Left lung (tissue), 10 donors: ENCODE data around the gene ARHGAP15. TPM values are rescaled to one million over a fixed set of nuclear protein-coding genes. Genes with fewer than 3 reads are reported as not detected.

Source experiments
- ATAC-seq: fragments of 200-7000 bp; cut with Tn5 transposase; one replicate; pipeline ENCODE4 v1.9.1; 2020; ENCODE audit warnings: moderate library complexity
- DNase-seq, 4 donors: peaks; one replicate each; pipeline ENCODE4 v3.0.0-alpha.2; 2013 to 2020
- H3K27ac ChIP-seq, 2 donors: fragments of 200-600 bp; sonication (generic) in 1 of 2; one replicate each; pipeline versions ENCODE4 v1.5.0 to v1.8.0; 2020 to 2021
- H3K27me3 ChIP-seq, 2 donors: fragments of 200-600 bp; sonication (generic) in 1 of 2; one replicate each; pipeline versions ENCODE4 v1.5.0 to v1.8.0; 2020 to 2021
- H3K36me3 ChIP-seq, 2 donors: fragments of 200-600 bp; sonication (generic) in 1 of 2; one replicate each; pipeline versions ENCODE4 v1.5.0 to v1.8.0; 2020 to 2021
- H3K4me1 ChIP-seq, 2 donors: fragments of 200-600 bp; one replicate each; pipeline ENCODE4 v1.8.0; 2021
- H3K4me3 ChIP-seq, 2 donors: fragments of 200-600 bp; sonication (generic) in 1 of 2; one replicate each; pipeline versions ENCODE4 v1.5.0 to v1.8.0; 2020 to 2021; ENCODE audit warnings: mild to moderate bottlenecking in 1 of 2
- H3K9me3 ChIP-seq, 2 donors: fragments of 200-600 bp; sonication (generic) in 1 of 2; one replicate each; pipeline versions ENCODE4 v1.5.0 to v1.8.0; 2020 to 2021
- intact Hi-C, 2 donors: fragments of 100-400 bp; cut with DNase I; formaldehyde crosslinking; loops; one replicate each; pipeline versions ENCODE4 v1.11.2 to v1.14.2; 2022
- polyA plus RNA-seq, 6 donors: library from polyadenylated mRNA; unstranded; fragments of 120-200 nt; gene quantifications; one replicate each; pipeline ENCODE4 v1.2.1, GENCODE V29; 2013; ENCODE audit not compliant: insufficient read length in 6 of 6
- total RNA-seq, 2 donors: library from RNA; stranded (reverse); fragmentation: NEBNext Ultra II Directional; extraction: Animal tissue kit (Norgen Biotek cat#: 25700); gene quantifications; one replicate each; pipeline ENCODE4 v1.2.1, GENCODE V29; 2021
- TF ChIP-seq, protein P1 (sequence below), 2 donors: fragments of 200-600 bp; sonication (generic) in 1 of 2; IDR thresholded peaks; one replicate each; pipeline versions ENCODE4 v1.5.0 to v1.8.0; 2021; ENCODE audit warnings: antibody characterized with exemption in 2 of 2
- donor health status: DM: no; HTN: yes; CAD: no.
- donor health status: DM: no; HTN: no; CAD: no.

Gene ARHGAP15
- total and polyA plus RNA-seq, 8 donors = 16.8 to 48.3 (median 30.2) TPM

- H3K4me1 ChIP-seq = peaks cover 0 to 59% of the 10 kb centered on the region in 2 donors
- H3K36me3 ChIP-seq = no peaks in the 10 kb centered on the region
- intact Hi-C loops = no loop called here
- no peaks in the 10 kb centered on the region for H3K9me3 ChIP-seq
- H3K27me3 ChIP-seq = no peaks in the 10 kb centered on the region
- peak overlapping the region in 1 of 2 donors; percentile 51 for H3K27ac ChIP-seq
- H3K4me3 ChIP-seq = no peak overlapping the region
- no peak for DNase-seq
- ATAC-seq = peak; percentile 38
- TF ChIP-seq, protein P1, sequence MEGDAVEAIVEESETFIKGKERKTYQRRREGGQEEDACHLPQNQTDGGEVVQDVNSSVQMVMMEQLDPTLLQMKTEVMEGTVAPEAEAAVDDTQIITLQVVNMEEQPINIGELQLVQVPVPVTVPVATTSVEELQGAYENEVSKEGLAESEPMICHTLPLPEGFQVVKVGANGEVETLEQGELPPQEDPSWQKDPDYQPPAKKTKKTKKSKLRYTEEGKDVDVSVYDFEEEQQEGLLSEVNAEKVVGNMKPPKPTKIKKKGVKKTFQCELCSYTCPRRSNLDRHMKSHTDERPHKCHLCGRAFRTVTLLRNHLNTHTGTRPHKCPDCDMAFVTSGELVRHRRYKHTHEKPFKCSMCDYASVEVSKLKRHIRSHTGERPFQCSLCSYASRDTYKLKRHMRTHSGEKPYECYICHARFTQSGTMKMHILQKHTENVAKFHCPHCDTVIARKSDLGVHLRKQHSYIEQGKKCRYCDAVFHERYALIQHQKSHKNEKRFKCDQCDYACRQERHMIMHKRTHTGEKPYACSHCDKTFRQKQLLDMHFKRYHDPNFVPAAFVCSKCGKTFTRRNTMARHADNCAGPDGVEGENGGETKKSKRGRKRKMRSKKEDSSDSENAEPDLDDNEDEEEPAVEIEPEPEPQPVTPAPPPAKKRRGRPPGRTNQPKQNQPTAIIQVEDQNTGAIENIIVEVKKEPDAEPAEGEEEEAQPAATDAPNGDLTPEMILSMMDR (IDR thresholded peaks at IDR 0.05) = no peak
These were observed 11.8 kb downstream of the ARHGAP15 start for GRCh38 chr2:143140864-143141661.

DNA sequence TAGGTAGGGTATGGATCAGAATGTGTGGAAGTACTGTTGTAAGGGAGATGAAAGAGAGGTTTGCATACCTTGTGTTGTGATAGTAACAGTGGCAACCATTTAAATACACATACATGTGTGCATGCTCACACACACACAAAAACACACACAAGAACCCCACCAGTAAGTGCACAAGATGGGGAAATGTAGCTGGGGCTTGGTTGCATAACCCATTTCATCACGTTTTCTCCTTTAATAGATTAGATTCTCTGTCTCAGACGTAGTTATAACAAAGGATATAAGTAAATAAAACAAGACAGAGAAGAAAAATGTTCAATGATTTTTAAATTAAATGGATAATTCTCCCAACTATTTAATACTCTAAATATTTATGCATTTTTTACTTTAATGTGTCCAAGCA is 13.4 kb downstream of the ARHGAP15 start:
- Histone ChIP-seq H3K9me3 (no peaks in the 10 kb centered on the region), H3K4me3 (no peak overlapping the region), H3K4me1 (peaks cover 0 to 68% of the 10 kb centered on the region in 2 donors), H3K27me3 (no peaks in the 10 kb centered on the region), H3K27ac (peak overlapping the region in 1 of 2 donors; percentile 51), H3K36me3 (no peaks in the 10 kb centered on the region)
- intact Hi-C loops = no loop called here
- DNase-seq (no peak), ATAC-seq (no peak)
- TF ChIP-seq, protein P1 (IDR thresholded peaks at IDR 0.05) = no peak

DNA sequence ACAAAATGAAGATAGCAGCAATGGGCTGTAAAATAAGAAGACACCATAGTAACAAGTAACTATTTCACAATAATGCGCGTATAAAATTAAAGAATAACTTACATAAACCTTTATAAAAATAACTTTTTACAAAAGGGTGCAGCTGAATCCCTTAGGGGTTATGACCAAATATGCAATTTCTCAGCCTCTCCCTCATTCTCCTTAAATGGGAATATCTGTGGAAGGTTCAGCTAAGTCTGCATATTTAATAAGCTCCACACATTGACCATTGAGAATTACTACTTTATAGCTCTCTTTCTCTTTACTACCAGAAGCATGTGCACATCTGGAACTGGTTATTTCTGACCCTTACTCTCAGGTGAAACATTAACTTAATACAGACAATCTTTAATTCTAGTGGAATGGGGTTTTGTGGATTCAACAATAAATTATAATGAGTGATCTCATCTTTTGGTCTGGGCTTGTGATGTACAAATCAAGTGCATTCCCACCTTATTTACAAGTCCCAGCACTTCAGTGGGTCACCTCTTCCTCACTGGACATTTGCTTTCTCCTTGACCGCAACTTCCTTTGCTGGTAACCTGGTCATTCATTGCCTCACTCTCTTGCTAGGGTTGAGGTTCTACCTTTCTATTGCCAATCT is 15.7 kb downstream of the ARHGAP15 start:
- Histone ChIP-seq H3K9me3 (no peaks in the 10 kb centered on the region), H3K4me1 (peaks cover 0 to 67% of the 10 kb centered on the region in 2 donors), H3K36me3 (no peaks in the 10 kb centered on the region), H3K27ac (no peak overlapping the region), H3K27me3 (no peaks in the 10 kb centered on the region), H3K4me3 (no peak overlapping the region)
- TF ChIP-seq, protein P1 (IDR thresholded peaks at IDR 0.05) = no peak
- intact Hi-C loops = no loop called here
- ATAC-seq = no peak
- no peak for DNase-seq

GRCh38 chr2:143146366-143146765 is 17.1 kb downstream of the ARHGAP15 start:
- TF ChIP-seq, protein P1 (IDR thresholded peaks at IDR 0.05) = no peak
- intact Hi-C loops = no loop called here
- Histone ChIP-seq H3K4me1 (peaks cover 0 to 62% of the 10 kb centered on the region in 2 donors), H3K27ac (no peak overlapping the region), H3K4me3 (no peak overlapping the region), H3K9me3 (no peaks in the 10 kb centered on the region), H3K36me3 (no peaks in the 10 kb centered on the region), H3K27me3 (no peaks in the 10 kb centered on the region)
- peak in 2 of 4 donors; percentile 16 to 27 for DNase-seq
- ATAC-seq = no peak

- TF ChIP-seq, protein P1 (IDR thresholded peaks at IDR 0.05) = no peak
- Histone ChIP-seq H3K36me3 (no peaks in the 10 kb centered on the region), H3K4me1 (peaks cover 0 to 59% of the 10 kb centered on the region in 2 donors), H3K27me3 (no peaks in the 10 kb centered on the region), H3K9me3 (no peaks in the 10 kb centered on the region), H3K27ac (peak overlapping the region in 1 of 2 donors; percentile 46), H3K4me3 (no peak overlapping the region)
- intact Hi-C loops = no loop called here
- no peak for ATAC-seq
- DNase-seq = no peak
These were observed 17.8 kb downstream of the ARHGAP15 start for GRCh38 chr2:143146815-143147530.
